HEK293 (cell line): Measurements from ENCODE around the gene TNFRSF25.

Experiments
- AEBP2 ChIP-seq: fragments of 450-650 bp; formaldehyde crosslinking; IDR thresholded peaks from 2 replicates; pipeline ENCODE4 v1.5.1; 2016; ENCODE audit warnings: missing biosample characterization, missing genetic modification characterization, borderline replicate concordance
- CTCF ChIP-seq: fragments of 450-650 bp; formaldehyde crosslinking; IDR thresholded peaks from 2 replicates; pipeline ENCODE4 v1.5.1; 2016; ENCODE audit warnings: missing biosample characterization, missing genetic modification characterization
- SP2 ChIP-seq: fragments of 450-650 bp; formaldehyde crosslinking; IDR thresholded peaks from 2 replicates; pipeline ENCODE4 v1.5.1; 2016; ENCODE audit warnings: missing biosample characterization, missing genetic modification characterization
- ZNF121 ChIP-seq: fragments of 450-650 bp; formaldehyde crosslinking; IDR thresholded peaks from 2 replicates; pipeline ENCODE4 v1.5.1; 2016; ENCODE audit warnings: missing biosample characterization, missing genetic modification characterization
- ZNF704 ChIP-seq: fragments of 450-650 bp; formaldehyde crosslinking; IDR thresholded peaks from 2 replicates; pipeline ENCODE4 v1.5.1; 2016; ENCODE audit warnings: missing biosample characterization, missing genetic modification characterization
- TF ChIP-seq, protein P1 (sequence below): fragments of 450-650 bp; formaldehyde crosslinking; IDR thresholded peaks from 2 replicates; pipeline ENCODE4 v1.5.1; 2016; ENCODE audit warnings: missing biosample characterization, missing genetic modification characterization

DNA sequence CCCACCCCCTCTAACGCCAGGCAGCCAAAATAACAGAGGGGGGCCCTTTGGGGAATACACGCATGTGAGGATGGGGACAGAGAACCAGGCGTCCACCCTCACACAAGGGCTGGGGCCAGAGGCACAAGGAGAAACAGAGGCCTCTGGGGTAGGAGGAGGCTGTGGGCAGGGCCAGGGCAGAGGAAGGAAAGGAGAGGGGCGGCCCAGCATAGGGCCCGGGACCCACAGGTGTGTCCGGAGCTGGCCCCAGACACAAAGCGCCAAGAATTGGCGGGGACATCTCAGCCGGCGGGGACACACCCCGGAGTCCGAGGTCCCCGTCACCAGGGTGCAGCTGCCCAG, 18.8 kb upstream of the TNFRSF25 start:
- no peak for TF ChIP-seq CTCF (tag by site-specific recombination)
- TF ChIP-seq SP2 (tag by site-specific recombination) = no peak
- TF ChIP-seq, protein P1, sequence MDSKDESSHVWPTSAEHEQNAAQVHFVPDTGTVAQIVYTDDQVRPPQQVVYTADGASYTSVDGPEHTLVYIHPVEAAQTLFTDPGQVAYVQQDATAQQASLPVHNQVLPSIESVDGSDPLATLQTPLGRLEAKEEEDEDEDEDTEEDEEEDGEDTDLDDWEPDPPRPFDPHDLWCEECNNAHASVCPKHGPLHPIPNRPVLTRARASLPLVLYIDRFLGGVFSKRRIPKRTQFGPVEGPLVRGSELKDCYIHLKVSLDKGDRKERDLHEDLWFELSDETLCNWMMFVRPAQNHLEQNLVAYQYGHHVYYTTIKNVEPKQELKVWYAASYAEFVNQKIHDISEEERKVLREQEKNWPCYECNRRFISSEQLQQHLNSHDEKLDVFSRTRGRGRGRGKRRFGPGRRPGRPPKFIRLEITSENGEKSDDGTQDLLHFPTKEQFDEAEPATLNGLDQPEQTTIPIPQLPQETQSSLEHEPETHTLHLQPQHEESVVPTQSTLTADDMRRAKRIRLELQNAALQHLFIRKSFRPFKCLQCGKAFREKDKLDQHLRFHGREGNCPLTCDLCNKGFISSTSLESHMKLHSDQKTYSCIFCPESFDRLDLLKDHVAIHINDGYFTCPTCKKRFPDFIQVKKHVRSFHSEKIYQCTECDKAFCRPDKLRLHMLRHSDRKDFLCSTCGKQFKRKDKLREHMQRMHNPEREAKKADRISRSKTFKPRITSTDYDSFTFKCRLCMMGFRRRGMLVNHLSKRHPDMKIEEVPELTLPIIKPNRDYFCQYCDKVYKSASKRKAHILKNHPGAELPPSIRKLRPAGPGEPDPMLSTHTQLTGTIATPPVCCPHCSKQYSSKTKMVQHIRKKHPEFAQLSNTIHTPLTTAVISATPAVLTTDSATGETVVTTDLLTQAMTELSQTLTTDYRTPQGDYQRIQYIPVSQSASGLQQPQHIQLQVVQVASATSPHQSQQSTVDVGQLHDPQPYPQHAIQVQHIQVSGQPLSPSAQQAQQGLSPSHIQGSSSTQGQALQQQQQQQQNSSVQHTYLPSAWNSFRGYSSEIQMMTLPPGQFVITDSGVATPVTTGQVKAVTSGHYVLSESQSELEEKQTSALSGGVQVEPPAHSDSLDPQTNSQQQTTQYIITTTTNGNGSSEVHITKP (tag by site-specific recombination) = no peak
- no peak for TF ChIP-seq AEBP2 (tag by site-specific recombination)
- no peak for TF ChIP-seq ZNF704 (tag by site-specific recombination)
- TF ChIP-seq ZNF121 (tag by site-specific recombination) = no peak
